HEK293 (cell line): ENCODE data around the gene SPRR4.

Experiments used
- CTCF ChIP-seq: fragments of 450-650 bp; formaldehyde crosslinking; IDR thresholded peaks from 2 replicates; pipeline ENCODE4 v1.5.1; 2016; ENCODE audit warnings: missing biosample characterization, missing genetic modification characterization
- FEZF1 ChIP-seq: fragments of 450-650 bp; formaldehyde crosslinking; IDR thresholded peaks from 2 replicates; pipeline ENCODE4 v1.5.1; 2016; ENCODE audit warnings: missing biosample characterization, missing genetic modification characterization
- GFI1B ChIP-seq: fragments of 450-650 bp; formaldehyde crosslinking; IDR thresholded peaks from 2 replicates; pipeline ENCODE4 v1.5.1; 2016; ENCODE audit warnings: missing biosample characterization, missing genetic modification characterization
- SP3 ChIP-seq: fragments of 450-650 bp; formaldehyde crosslinking; IDR thresholded peaks from 2 replicates; pipeline ENCODE4 v1.5.1; 2016; ENCODE audit warnings: missing biosample characterization, missing genetic modification characterization
- ZNF10 ChIP-seq: fragments of 450-650 bp; formaldehyde crosslinking; IDR thresholded peaks from 2 replicates; pipeline ENCODE4 v1.5.1; 2017; ENCODE audit warnings: missing biosample characterization, missing genetic modification characterization
- ZNF18 ChIP-seq: fragments of 450-650 bp; formaldehyde crosslinking; IDR thresholded peaks from 2 replicates; pipeline ENCODE4 v1.5.1; 2016; ENCODE audit warnings: missing biosample characterization, missing genetic modification characterization

- TF ChIP-seq CTCF (tag by site-specific recombination) = no peak
- no peak for TF ChIP-seq ZNF18 (tag by site-specific recombination)
- no peak for TF ChIP-seq SP3 (tag by site-specific recombination)
- no peak for TF ChIP-seq FEZF1 (tag by site-specific recombination)
- TF ChIP-seq ZNF10 = no peak
- no peak for TF ChIP-seq GFI1B (tag by site-specific recombination)
Observed at GRCh38 chr1:152932170-152932811, 38.2 kb upstream of the SPRR4 start.
